ENCODE data around the gene DHX15.
A peak's percentile ranks its signal among the peaks of the same experiment; 100 is the strongest.

Gene DHX15

GRCh38 chr4:24584211-24584850 lies at the start of gene DHX15:
TSS of gene DHX15 (minus strand) at chr4:24584554. CDS start at chr4:24584393, 161 bp downstream.
- DNase-seq = peak; percentile 76

GRCh38 chr4:24632011-24632410 lies 47.7 kb upstream of the DHX15 start:
- DNase-seq = no peak

- DNase-seq = no peak
Observed at GRCh38 chr4:24630937-24631336, 46.6 kb upstream of the DHX15 start.

- DNase-seq = no peak
Observed at GRCh38 chr4:24625091-24625490, 40.7 kb upstream of the DHX15 start.

GRCh38 chr4:24624381-24624780 lies 40.0 kb upstream of the DHX15 start:
- DNase-seq = no peak

- DNase-seq = no peak
Observed at GRCh38 chr4:24622146-24622834, 37.9 kb upstream of the DHX15 start.

- DNase-seq = no peak
Observed at GRCh38 chr4:24615977-24616376, 31.6 kb upstream of the DHX15 start.

GRCh38 chr4:24614881-24615280 lies 30.5 kb upstream of the DHX15 start:
- no peak for DNase-seq

GRCh38 chr4:24613502-24613901 lies 29.1 kb upstream of the DHX15 start:
- DNase-seq = no peak

- DNase-seq = no peak
Observed at GRCh38 chr4:24611575-24611974, 27.2 kb upstream of the DHX15 start.

- no peak for DNase-seq
Observed at GRCh38 chr4:24607334-24607733, 23.0 kb upstream of the DHX15 start.

- no peak for DNase-seq
Observed at GRCh38 chr4:24605216-24605615, 20.9 kb upstream of the DHX15 start.

- DNase-seq = no peak
Observed at GRCh38 chr4:24604558-24605214, 20.3 kb upstream of the DHX15 start.

GRCh38 chr4:24603343-24603742 lies 19.0 kb upstream of the DHX15 start:
- no peak for DNase-seq

- DNase-seq = no peak
Observed at GRCh38 chr4:24601121-24601520, 16.8 kb upstream of the DHX15 start.

GRCh38 chr4:24599275-24599674 lies 14.9 kb upstream of the DHX15 start:
- DNase-seq = no peak

GRCh38 chr4:24598025-24598424 lies 13.7 kb upstream of the DHX15 start:
- no peak for DNase-seq

GRCh38 chr4:24595659-24596058 lies 11.3 kb upstream of the DHX15 start:
- DNase-seq = no peak

- DNase-seq = no peak
Observed at GRCh38 chr4:24594887-24595286, 10.5 kb upstream of the DHX15 start.

- DNase-seq = no peak
Observed at GRCh38 chr4:24589448-24589847, 5.1 kb upstream of the DHX15 start.

GRCh38 chr4:24588216-24588954 lies 4.0 kb upstream of the DHX15 start:
- DNase-seq = no peak

- DNase-seq = peak; percentile 30
Observed at GRCh38 chr4:24583451-24584210, 723 bp downstream of the DHX15 start.

Measured in DMS79 treated with DMSO at 0.1 percent for 48 hours (cell line).